GM21423 (cell line): ENCODE data around the gene KMT2D.

Experiments
- ATAC-seq: cut with Tn5 transposase; IDR thresholded peaks from one replicate; pipeline ENCODE4 v1.9.1; 2021; ENCODE audit warnings: mild to moderate bottlenecking, moderate library complexity; ENCODE audit not compliant: unreplicated experiment

Gene KMT2D

GRCh38 chr12:49022558-49023178 is 37.9 kb downstream of the KMT2D start:
- no peak for ATAC-seq

GRCh38 chr12:49021292-49021915 is 39.2 kb downstream of the KMT2D start:
- no peak for ATAC-seq

GRCh38 chr12:49020441-49020840 is 40.2 kb downstream of the KMT2D start:
- no peak for ATAC-seq

- ATAC-seq: no peak
Observed at GRCh38 chr12:49019443-49020324, 40.9 kb downstream of the KMT2D start.

GRCh38 chr12:49019120-49019430 is 41.5 kb downstream of the KMT2D start:
- ATAC-seq: peak; percentile 24

- peak; percentile 89 for ATAC-seq
Observed at GRCh38 chr12:49018261-49019119, 42.1 kb downstream of the KMT2D start, which contains the start of gene PRKAG1. TSS of gene PRKAG1 (minus strand) at chr12:49018776. CDS start at chr12:49018740, 36 bp downstream.

GRCh38 chr12:49017891-49018260 is 42.7 kb downstream of the KMT2D start:
- ATAC-seq: no peak

- no peak for ATAC-seq
Observed at GRCh38 chr12:49015196-49015595, 45.4 kb downstream of the KMT2D start.

GRCh38 chr12:49014547-49014946 is 46.0 kb downstream of the KMT2D start:
- ATAC-seq: no peak

- no peak for ATAC-seq
Observed at GRCh38 chr12:49013428-49013827, 47.2 kb downstream of the KMT2D start.

- ATAC-seq: no peak
Observed at GRCh38 chr12:49012739-49013138, 47.9 kb downstream of the KMT2D start.
